ENCODE data around the gene CACNB4.

DNA sequence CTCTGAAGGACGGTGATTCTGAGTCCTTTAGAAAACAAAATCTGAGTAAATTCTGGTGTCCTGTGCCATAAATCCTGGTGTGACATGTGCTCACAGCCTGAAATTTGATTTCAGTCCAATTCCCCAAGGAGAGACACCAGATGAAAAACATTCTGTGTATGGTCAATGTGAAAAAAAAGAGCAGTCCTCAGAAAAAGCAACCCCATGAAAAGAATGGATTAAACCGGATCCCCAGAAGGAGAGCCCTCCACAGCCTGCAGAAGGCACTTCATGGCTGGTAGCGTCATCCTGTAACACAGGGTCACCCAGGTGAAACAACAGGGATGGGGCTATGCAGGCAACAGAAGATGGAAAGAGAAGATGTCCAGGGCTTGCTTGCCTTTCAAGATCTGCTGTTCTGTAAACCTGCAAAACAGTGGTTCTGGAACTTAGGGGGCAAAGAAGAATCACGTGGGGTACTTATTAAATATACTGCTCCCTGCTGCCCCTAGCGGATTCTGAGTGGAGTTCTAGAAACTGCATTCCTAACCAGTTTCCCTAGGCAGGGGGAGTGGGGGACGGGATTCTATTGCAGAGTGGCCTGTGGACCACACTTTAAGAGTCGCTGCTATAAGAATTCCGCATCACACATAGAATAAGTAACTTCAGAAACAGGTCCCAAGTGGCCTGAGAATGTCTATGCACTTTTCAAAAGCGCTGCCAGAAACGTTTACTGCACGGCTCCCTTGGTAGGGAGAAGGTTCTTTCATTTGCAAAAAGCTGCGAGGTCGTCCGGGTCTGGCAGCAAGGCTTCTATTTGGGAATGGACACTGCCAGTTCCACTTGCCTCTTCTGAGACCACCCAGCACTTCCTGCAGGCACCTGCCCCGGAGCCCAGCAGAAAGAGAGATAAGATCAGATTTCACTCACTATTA lies 151.7 kb downstream of the CACNB4 start:
- TF ChIP-seq GABPA (IDR thresholded peaks at IDR 0.05; ENCODE audit: low read depth) = no peak
- no peak for TF ChIP-seq POLR2AphosphoS5 (IDR thresholded peaks at IDR 0.05; ENCODE audit: low read depth)
- TF ChIP-seq, protein P1, sequence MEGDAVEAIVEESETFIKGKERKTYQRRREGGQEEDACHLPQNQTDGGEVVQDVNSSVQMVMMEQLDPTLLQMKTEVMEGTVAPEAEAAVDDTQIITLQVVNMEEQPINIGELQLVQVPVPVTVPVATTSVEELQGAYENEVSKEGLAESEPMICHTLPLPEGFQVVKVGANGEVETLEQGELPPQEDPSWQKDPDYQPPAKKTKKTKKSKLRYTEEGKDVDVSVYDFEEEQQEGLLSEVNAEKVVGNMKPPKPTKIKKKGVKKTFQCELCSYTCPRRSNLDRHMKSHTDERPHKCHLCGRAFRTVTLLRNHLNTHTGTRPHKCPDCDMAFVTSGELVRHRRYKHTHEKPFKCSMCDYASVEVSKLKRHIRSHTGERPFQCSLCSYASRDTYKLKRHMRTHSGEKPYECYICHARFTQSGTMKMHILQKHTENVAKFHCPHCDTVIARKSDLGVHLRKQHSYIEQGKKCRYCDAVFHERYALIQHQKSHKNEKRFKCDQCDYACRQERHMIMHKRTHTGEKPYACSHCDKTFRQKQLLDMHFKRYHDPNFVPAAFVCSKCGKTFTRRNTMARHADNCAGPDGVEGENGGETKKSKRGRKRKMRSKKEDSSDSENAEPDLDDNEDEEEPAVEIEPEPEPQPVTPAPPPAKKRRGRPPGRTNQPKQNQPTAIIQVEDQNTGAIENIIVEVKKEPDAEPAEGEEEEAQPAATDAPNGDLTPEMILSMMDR (IDR thresholded peaks at IDR 0.05; ENCODE audit: insufficient read depth, low read length) = peak; percentile 57
